NCI-H1092 (cell line): ENCODE results near the gene ERFL.
A peak's percentile ranks its signal among the peaks of the same experiment; 100 is the strongest.
"Not testable (repeated sequence)": the region's sequence is repeated elsewhere in the genome, so short reads cannot be mapped to it uniquely, and the experiment has no call there.

Experiments
- DNase-seq: peaks from one replicate; lab custom pipeline; 2025; lab: John Stamatoyannopoulos, UW

The ERFL gene

GRCh38 chr19:41941410-41942202, 13.4 kb upstream of the ERFL start:
- DNase-seq = no peak

GRCh38 chr19:41940731-41941409, 12.6 kb upstream of the ERFL start:
- DNase-seq = no peak

GRCh38 chr19:41939861-41940730, 11.8 kb upstream of the ERFL start:
- no peak for DNase-seq

GRCh38 chr19:41939209-41939608, 11.0 kb upstream of the ERFL start:
- not testable (repeated sequence) for DNase-seq

- DNase-seq = no peak
Measured at GRCh38 chr19:41937525-41938468, 9.5 kb upstream of the ERFL start.

GRCh38 chr19:41936961-41937360, 8.7 kb upstream of the ERFL start:
- DNase-seq = no peak

GRCh38 chr19:41936416-41936850, 8.2 kb upstream of the ERFL start:
- DNase-seq = no peak

- DNase-seq = no peak
Measured at GRCh38 chr19:41935760-41936415, 7.6 kb upstream of the ERFL start.

- DNase-seq = peak; percentile 29
Measured at GRCh38 chr19:41934849-41935374, 6.7 kb upstream of the ERFL start.

- no peak for DNase-seq
Measured at GRCh38 chr19:41933693-41934426, 5.6 kb upstream of the ERFL start.

GRCh38 chr19:41932720-41933332, 4.6 kb upstream of the ERFL start:
- DNase-seq = no peak

GRCh38 chr19:41932259-41932719, 4.0 kb upstream of the ERFL start:
- DNase-seq = no peak

- DNase-seq = no peak
Measured at GRCh38 chr19:41930926-41931592, 2.8 kb upstream of the ERFL start.

GRCh38 chr19:41930322-41930722, 2.1 kb upstream of the ERFL start:
- no peak for DNase-seq

GRCh38 chr19:41929536-41930071, 1.4 kb upstream of the ERFL start:
- DNase-seq = no peak

- DNase-seq = no peak
Measured at GRCh38 chr19:41928754-41929535, 696 bp upstream of the ERFL start.

GRCh38 chr19:41927497-41928192, 604 bp downstream of the ERFL start:
- DNase-seq = no peak
